Stimulated activated CD8-positive, alpha-beta memory T cell treated with anti-CD3 and anti-CD28 coated beads, Interleukin-12 subunit alpha, Interleukin-12 subunit beta, amount 100 ng/mL, for 4 hours (primary cell): ENCODE measurements around the gene GAK.

Experiments used
- DNase-seq: peaks from one replicate; pipeline ENCODE4 v3.0.0-alpha.2; 2020; ENCODE audit warnings: low read depth

Gene GAK

GRCh38 chr4:848307-848691 lies 83.8 kb downstream of the GAK start:
- no peak for DNase-seq

DNA sequence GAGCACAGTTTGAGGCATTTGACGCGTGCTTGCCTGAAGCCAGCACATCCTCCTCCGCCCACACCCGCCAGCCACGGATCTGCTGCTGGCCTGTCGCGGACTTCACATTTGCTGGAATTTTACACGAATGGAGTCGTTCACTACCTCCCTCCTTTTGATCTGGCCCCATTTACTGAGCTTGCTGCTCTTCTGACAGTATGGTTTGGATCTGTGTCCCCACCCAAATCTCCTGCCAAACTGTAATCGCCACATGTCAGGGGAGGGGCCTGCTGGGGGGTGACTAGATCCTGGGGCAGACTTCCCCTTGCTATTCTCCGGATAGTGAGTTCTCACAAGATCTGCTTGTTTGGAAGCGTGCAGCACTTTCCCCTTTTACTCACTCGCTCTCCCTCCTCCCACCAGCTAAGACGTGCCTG lies 86.3 kb downstream of the GAK start:
- DNase-seq, result no peak

GRCh38 chr4:845233-845835 lies 86.8 kb downstream of the GAK start:
- no peak for DNase-seq

- DNase-seq, result no peak
These were observed 87.3 kb downstream of the GAK start for GRCh38 chr4:844752-845232.

GRCh38 chr4:839675-840443 lies 92.3 kb downstream of the GAK start:
- no peak for DNase-seq

DNA sequence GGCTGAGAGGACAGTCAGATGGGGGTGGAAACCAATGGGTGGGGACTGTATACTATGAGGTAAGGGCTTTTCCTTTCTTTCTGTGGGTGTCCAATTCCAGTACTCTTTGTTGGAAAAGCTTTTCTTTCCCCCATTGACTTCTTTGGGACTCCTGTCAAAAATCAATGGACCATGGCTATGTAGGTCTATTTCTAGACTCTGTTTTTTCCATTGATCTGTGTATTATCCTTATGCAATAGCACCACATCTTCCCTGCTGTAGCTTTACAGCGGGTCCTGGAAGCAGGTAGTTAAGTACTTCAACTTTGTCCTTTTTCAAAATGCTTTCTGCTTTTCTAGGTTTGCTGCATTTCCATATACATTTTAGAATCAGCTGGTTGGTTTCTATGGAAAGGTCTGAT lies 94.3 kb downstream of the GAK start:
- DNase-seq, result no peak

- no peak for DNase-seq
These were observed 95.3 kb downstream of the GAK start for GRCh38 chr4:836750-837301.

DNA sequence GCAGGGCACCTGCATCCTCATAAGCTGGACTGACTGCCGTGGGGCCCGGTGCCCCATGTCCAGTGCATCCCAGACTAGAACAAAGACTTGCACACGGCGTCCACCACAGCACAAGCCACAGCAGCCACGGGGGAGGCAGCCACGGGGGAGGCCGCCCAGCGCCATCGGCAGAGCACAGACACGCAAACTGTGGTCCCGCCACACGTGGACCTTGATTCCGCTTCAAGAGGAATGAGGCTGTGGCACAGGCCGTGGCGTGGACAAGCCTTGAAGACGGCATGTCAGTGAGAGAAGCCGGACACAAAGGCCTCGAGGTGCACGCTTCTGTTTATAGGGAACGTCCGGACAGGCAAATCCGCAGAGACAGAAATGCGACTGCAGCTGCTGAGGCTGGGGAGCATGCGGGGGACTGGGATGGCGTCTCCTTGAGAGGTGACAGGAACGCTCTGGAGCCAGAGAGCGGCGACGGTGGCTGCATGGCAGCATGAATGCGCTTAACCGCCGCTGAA lies 96.1 kb downstream of the GAK start:
- DNase-seq, result no peak

DNA sequence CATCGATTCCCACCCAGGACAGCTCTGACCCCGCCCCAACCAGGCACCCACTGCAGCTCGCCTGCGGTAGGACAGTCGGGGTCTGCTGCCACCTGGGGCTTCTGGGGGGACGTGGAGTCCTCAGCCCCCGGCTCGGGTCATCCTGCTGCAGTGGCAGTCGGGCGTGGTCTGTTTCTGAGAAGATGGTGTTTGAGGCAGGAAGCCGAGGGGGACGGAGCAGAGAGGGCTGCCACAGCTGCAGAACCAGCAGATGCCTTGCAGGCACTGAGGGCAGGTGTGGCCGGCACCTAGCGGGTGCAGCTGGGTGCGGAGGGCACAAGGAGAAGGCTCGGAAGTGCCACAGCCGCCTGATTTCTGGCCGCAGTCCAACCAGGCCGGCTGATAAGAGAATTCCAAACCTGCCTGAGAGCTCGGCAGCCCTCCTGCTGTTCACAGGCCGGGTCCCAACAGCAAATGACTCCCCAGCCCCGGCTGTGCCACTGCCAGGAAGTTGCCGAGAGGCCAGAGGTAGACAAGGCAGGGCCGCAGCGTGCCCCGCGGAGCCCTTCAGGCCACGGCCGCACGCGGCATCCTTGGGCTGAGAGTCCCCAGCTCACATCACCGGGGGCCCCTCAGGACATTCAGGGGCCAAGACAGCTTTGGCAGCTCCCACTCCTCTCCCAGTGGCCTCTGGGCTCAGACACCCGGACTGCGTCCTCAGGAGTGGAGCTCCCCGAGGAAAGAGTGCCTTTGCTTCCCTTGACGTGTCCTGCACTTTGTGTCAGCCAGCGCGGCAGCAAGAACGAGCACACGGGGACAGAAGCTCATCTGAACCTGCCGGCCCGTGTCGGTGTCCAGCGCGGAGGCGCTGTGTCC lies 96.7 kb downstream of the GAK start:
- no peak for DNase-seq

DNA sequence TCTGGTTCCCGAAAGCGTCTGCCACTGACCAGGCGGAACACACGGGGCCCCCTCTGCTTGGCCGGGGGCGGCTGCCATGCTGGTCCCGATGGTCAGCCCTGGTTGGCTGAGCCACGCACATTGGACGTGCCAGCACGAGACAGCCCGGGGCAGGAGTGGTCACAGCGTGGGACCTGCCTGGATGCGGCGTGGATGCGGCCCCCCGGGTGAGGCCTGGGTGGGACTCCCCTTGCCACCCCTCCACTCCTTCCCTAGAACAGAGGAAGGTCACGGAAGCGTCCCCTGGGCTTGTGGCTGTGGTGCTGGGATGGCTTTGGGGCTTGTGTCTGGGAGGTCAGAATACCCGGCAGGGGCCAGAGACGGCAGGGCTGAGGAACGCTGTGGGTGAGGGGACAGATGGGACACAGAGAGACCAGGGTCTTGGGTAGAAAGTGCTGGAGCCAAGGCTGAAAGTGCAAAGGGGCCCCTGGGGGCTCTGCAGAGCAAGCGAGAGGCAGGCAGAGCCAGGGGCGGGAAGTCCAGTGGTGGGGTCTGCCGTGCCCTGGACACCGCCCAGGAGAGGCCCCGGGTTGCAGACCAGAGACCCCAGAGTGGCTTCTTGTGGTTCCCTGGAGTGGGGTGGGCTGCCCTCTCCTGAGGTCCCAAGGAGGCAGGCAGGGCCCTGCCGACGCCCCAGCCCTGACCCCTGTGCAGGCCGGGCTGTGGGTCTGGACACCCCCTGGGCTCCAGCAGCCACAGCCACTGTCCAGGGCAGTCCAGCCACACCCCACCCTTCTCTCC lies 97.6 kb downstream of the GAK start:
- DNase-seq, result no peak

DNA sequence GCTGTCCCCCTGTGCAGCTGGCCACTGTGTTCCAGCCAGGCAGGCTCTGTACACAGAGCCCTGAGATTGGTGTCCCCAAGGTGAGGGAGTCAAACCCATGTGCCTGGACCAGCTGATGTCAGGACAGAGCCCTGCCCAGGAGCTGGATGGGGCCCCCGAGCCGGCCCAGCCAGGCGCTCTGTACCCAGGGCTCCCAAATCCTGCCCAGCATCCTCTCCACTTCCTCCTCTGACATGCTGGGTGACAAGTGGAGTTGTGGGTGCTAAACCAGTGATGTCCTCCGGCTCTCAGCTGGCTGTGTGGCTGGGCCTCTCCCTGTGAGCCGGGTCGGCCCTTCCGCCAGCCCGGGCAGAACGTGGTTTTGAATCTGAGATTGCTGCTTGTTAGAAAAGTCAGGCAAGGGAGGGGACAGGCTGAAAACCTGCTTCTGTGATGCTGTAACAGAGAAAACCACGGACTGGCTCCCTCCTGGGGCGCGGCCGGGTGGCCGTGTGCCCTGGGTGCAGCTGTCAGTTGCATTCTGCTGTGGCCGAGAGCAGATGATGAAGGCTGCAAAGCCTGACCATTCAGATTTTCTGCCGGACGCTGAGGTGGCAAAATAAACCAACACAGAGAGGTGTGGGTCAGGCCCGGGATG lies 98.3 kb downstream of the GAK start:
- no peak for DNase-seq

DNA sequence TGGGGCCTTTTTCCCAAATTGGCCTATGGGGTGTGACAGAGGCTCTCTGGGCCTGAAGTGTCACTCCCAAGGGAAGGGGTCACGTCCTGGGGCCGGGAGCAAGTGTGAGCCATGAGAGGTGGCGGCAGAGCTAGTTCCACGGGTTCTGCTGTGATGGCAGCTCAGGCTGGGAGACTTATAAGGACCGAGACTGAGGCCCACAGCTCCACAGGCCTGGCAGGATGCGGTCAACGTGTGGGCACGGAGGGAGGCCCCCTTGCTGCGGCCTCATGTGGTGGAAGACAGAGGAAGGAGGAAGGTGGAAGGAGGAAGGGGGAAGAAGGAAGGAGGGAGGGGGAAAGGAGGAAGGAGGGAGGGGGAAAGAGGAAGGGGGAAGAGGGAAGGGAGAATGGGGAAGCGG lies 99.0 kb downstream of the GAK start:
- no peak for DNase-seq

DNA sequence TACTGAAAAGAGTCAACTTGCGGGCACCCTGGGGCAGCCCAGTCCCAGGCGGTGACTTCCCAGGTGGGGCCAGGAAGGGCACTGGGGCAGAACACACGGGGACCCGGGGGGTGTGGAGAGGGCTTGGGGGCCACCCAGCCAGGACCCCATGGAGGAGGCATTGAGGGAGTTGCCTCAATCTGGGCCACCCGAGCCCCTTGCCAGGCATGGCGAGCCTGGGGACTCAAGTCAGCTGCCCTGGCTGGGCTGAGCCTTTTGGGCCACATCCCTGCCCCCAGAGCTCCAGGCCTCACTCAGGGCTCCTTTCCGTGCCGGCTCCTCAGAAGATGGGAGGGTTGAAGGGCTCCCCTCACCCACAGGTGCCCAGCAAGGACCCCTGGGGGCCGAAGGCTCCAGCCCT lies 99.6 kb downstream of the GAK start:
- no peak for DNase-seq

- DNase-seq, result no peak
These were observed 100.0 kb downstream of the GAK start for GRCh38 chr4:832108-832507.

DNA sequence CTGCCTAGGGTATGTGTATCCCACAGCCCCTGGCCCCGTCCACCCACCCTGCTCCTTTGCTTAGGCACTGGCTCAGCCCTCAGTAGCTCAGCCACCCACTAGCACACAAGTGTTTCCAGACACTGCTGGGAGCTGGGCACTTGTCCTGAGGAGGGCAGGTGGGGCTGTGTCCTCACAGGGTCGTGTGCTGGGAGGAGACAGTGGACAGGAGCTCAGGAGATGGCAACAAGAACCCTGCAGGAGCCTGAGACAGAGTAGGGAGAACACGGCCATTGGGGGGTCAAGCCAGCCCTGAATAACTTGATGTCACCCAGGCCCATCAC lies 100.7 kb downstream of the GAK start:
- DNase-seq, result no peak

GRCh38 chr4:830601-831482 lies 101.3 kb downstream of the GAK start:
- no peak for DNase-seq

DNA sequence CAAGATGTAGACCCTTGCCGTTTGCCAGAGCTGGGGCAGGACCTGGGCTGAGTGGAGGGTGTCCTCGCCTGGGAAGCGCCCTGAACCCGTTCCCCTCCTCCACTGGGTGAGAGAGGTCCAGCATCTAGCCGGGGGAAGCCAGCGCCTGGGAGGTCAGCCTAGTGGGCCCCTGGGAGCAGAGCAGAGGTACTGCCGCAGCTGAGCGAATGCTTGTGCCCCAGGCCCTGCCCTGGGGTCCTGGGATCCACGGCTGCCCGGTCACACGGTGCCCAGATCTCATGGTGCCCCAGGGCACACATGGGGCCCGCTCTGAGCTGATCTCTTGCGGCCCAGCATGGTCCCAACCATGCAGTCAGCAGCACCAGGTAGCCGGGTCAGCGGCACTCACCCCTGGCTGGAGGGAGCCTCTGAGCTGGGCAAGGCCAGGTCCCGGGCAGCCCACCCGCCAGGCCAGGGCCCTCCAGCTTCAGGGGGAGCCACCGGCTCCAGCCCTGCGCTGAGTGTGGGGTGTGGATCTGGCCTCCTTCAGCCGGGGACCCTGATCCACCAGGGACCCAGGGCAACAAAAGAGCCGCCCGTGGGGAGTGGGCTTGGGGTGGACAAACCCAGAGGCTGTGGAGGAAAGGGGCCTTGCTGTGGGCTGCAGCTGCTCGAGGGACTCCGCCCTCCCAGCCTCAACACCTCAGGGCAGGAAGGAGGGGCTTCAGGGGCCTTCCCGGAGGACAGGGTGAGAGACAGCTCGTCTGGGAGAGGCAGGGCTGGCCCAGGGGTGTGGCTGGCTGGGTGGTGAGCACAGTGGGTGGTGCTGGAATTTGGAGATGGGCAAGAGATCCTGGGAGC lies 102.1 kb downstream of the GAK start:
- DNase-seq, result no peak

DNA sequence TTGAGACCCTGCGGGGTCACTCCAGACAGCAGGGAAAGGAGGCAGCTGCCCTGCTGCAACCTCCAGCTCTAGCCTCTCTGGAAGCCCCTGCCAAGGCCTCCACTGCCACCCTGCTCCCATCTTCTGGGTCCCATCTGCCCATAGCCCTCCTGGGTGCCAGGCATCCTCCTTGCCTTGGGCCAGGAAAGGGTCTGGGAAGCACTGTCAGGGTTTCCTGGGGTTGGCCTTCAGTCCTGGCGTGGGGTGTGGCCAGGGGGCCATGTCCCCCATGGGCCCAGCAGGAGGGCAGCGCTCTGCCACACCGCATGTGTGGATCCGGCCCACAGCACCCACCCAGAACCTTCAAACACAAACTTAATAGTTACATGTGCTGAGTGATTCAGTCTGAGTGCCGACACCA lies 102.8 kb downstream of the GAK start:
- DNase-seq, result no peak

DNA sequence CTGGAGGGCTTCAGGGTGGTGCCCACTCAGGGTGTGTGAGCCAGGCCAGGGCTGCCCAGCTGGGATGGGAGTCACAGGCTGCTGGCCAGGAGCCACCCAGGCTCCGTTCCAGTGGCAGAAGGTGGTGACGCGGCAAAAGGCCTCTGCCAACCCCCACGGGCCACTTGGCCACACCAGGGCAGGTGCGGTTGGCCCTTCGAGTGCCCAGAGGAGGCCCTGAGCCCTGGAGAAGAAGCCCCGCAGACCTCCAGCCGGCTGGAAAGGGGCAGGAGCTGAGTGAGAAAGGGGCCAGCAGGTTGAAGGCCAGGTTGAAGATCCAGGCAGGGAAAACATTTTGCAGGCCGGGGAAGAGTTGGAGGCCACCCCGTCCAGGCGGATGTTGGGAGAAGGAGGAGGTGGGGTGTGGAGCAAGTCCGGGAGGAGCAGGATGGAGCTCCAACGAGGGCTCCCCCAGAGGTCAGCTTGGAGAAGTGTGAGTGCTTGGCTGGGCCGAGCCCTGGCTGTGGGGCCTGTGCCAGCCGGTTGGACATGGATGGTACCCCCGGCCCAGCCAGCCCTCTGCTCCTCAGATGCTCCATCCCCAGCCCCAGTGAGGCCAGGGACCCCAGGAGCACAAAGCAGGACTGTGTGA lies 103.4 kb downstream of the GAK start:
- no peak for DNase-seq
